ENCODE data around the gene ZNF566.
"Not testable (repeated sequence)": the region's sequence is repeated elsewhere in the genome, so short reads cannot be mapped to it uniquely, and the experiment has no call there.

ZNF566 gene

GRCh38 chr19:36489118-36489919 is at the start of gene ZNF566:
Gene ZNF566, minus strand, starts transcription at chr19:36489561. Its CDS starts 13,004 bp downstream, at chr19:36476557.
- peak; percentile 94 for DNase-seq

- no peak for DNase-seq
These were observed 39.7 kb upstream of the ZNF566 start for GRCh38 chr19:36528921-36529518.

GRCh38 chr19:36528194-36528920 is 39.0 kb upstream of the ZNF566 start, which contains the start of gene ZNF260:
Gene ZNF260, minus strand, starts transcription at chr19:36528271. Its CDS starts 13,033 bp downstream, at chr19:36515238.
- DNase-seq = peak; percentile 53

GRCh38 chr19:36527873-36528193 is 38.5 kb upstream of the ZNF566 start:
- DNase-seq = no peak

GRCh38 chr19:36527341-36527740 is 38.0 kb upstream of the ZNF566 start:
- DNase-seq = no peak

- no peak for DNase-seq
These were observed 37.2 kb upstream of the ZNF566 start for GRCh38 chr19:36526581-36526980.

- no peak for DNase-seq
These were observed 35.3 kb upstream of the ZNF566 start for GRCh38 chr19:36524617-36525016.

- no peak for DNase-seq
These were observed 24.8 kb upstream of the ZNF566 start for GRCh38 chr19:36514012-36514612.

- DNase-seq = no peak
These were observed 19.0 kb upstream of the ZNF566 start for GRCh38 chr19:36508325-36508724.

- DNase-seq = no peak
These were observed 12.6 kb upstream of the ZNF566 start for GRCh38 chr19:36501973-36502372.

- DNase-seq = no peak
These were observed 7.6 kb upstream of the ZNF566 start for GRCh38 chr19:36497001-36497400.

GRCh38 chr19:36492689-36493453 is 3.5 kb upstream of the ZNF566 start:
- not testable (repeated sequence) for DNase-seq

- not testable (repeated sequence) for DNase-seq
These were observed 1.5 kb upstream of the ZNF566 start for GRCh38 chr19:36490846-36491245.

GRCh38 chr19:36489920-36490415 is 607 bp upstream of the ZNF566 start:
- peak; percentile 72 for DNase-seq

- no peak for DNase-seq
These were observed 579 bp downstream of the ZNF566 start for GRCh38 chr19:36488846-36489117.

GRCh38 chr19:36488118-36488845 is 1.1 kb downstream of the ZNF566 start:
- DNase-seq = no peak

GRCh38 chr19:36483653-36484052 is 5.7 kb downstream of the ZNF566 start:
- DNase-seq = no peak

- DNase-seq = no peak
These were observed 6.5 kb downstream of the ZNF566 start for GRCh38 chr19:36482876-36483275.

- DNase-seq = no peak
These were observed 29.3 kb downstream of the ZNF566 start for GRCh38 chr19:36460046-36460445.

- DNase-seq = no peak
These were observed 32.5 kb downstream of the ZNF566 start for GRCh38 chr19:36456831-36457230.

GRCh38 chr19:36449059-36449670 is 40.2 kb downstream of the ZNF566 start:
- no peak for DNase-seq

- DNase-seq = no peak
These were observed 48.0 kb downstream of the ZNF566 start for GRCh38 chr19:36441339-36441738.
